OCI-LY1 (cell line): ENCODE results near the gene ETS2.

Source experiments
- H2AFZ ChIP-seq: fragments of 200-600 bp; sonication (generic), shearing (Covaris generic); 2 replicates; pipeline ENCODE4 v1.6.0; 2014; ENCODE audit warnings: antibody characterized with exemption, mild to moderate bottlenecking, low read length
- H3F3A ChIP-seq: fragments of 200-600 bp; sonication (generic), shearing (Covaris generic); 2 replicates; pipeline ENCODE4 v1.6.0; 2014; ENCODE audit warnings: mild to moderate bottlenecking, antibody characterized with exemption, low read length, moderate library complexity; ENCODE audit not compliant: insufficient read depth
- H3K27ac ChIP-seq: fragments of 200-600 bp; sonication (generic); 2 replicates; pipeline ENCODE4 v1.5.1; 2014; ENCODE audit warnings: low read length, mixed run types, mild to moderate bottlenecking, low read depth; ENCODE audit not compliant: poor library complexity, severe bottlenecking
- H3K27me3 ChIP-seq: fragments of 200-600 bp; sonication (generic); 2 replicates; pipeline ENCODE4 v1.6.0; 2014; ENCODE audit warnings: antibody characterized with exemption, mild to moderate bottlenecking, low read length, moderate library complexity; ENCODE audit not compliant: insufficient read depth
- H3K36me3 ChIP-seq: fragments of 200-600 bp; sonication (generic); 2 replicates; pipeline ENCODE4 v1.6.1; 2014; ENCODE audit warnings: mild to moderate bottlenecking, antibody characterized with exemption, low read length, moderate library complexity, mixed read lengths; ENCODE audit not compliant: insufficient read depth
- H3K4me1 ChIP-seq: fragments of 200-600 bp; sonication (generic); 2 replicates; pipeline ENCODE4 v1.5.1; 2014; ENCODE audit warnings: mild to moderate bottlenecking, low read length, moderate library complexity; ENCODE audit not compliant: insufficient read depth, severe bottlenecking
- H3K4me2 ChIP-seq: fragments of 200-600 bp; sonication (generic), shearing (Covaris generic); 2 replicates; pipeline ENCODE4 v1.6.1; 2014; ENCODE audit warnings: low read length
- H3K4me3 ChIP-seq: fragments of 200-600 bp; sonication (generic); 2 replicates; pipeline ENCODE4 v1.5.1; 2014; ENCODE audit warnings: low read length, low read depth, mild to moderate bottlenecking, mixed read lengths; ENCODE audit not compliant: poor library complexity, severe bottlenecking
- H3K79me2 ChIP-seq: fragments of 200-600 bp; shearing (Covaris generic); 2 replicates; pipeline ENCODE4 v1.6.1; 2016; ENCODE audit warnings: mixed run types, low read length, mixed read lengths; ENCODE audit not compliant: insufficient read depth
- H3K9ac ChIP-seq: fragments of 200-600 bp; sonication (generic), shearing (Covaris generic); 2 replicates; pipeline ENCODE4 v1.6.1; 2014; ENCODE audit warnings: mild to moderate bottlenecking, low read length, mixed read lengths
- H3K9me2 ChIP-seq: fragments of 200-600 bp; sonication (generic), shearing (Covaris generic); 2 replicates; pipeline ENCODE4 v1.6.1; 2014; ENCODE audit warnings: low read depth, mild to moderate bottlenecking, low read length, mixed read lengths
- H3K9me3 ChIP-seq: fragments of 200-600 bp; shearing (Covaris generic); 2 replicates; pipeline ENCODE4 v1.6.1; 2014; ENCODE audit warnings: low read length, mixed read lengths
- H4K20me1 ChIP-seq: fragments of 200-600 bp; sonication (generic), shearing (Covaris generic); 2 replicates; pipeline ENCODE4 v1.6.0; 2016; ENCODE audit warnings: mild to moderate bottlenecking, low read length; ENCODE audit not compliant: insufficient read depth
- CTCF ChIP-seq: fragments of 200-600 bp; sonication (generic), shearing (Covaris generic); IDR thresholded peaks from 2 replicates; pipeline ENCODE4 v1.5.1; 2017; ENCODE audit warnings: mild to moderate bottlenecking, antibody characterized with exemption, low read length, moderate library complexity, mixed read lengths
- EZH2 ChIP-seq: fragments of 200-600 bp; sonication (generic), shearing (Covaris generic); IDR thresholded peaks from 2 replicates; pipeline ENCODE4 v1.8.0; 2017; ENCODE audit warnings: borderline replicate concordance, mixed run types, mild to moderate bottlenecking, antibody characterized with exemption, low read length, moderate library complexity, mixed read lengths

The ETS2 gene

GRCh38 chr21:38793926-38794713 is 11.6 kb upstream of the ETS2 start:
- no peak overlapping the region for H3K4me2 ChIP-seq
- no peak overlapping the region for H2AFZ ChIP-seq
- H3K4me1 ChIP-seq: no peaks in the 10 kb centered on the region

GRCh38 chr21:38794978-38795377 is 10.8 kb upstream of the ETS2 start:
- no peaks in the 10 kb centered on the region for H3K4me1 ChIP-seq
- no peak overlapping the region for H3K9ac ChIP-seq
- no peaks in the 10 kb centered on the region for H3K36me3 ChIP-seq
- no peaks in the 10 kb centered on the region for H3K79me2 ChIP-seq
- H3K27ac ChIP-seq: no peak overlapping the region
- no peak overlapping the region for H3K4me3 ChIP-seq
- H3K9me3 ChIP-seq: no peaks in the 10 kb centered on the region; the same call in 1 of the 2 replicates
- no peak overlapping the region for H2AFZ ChIP-seq
- H3K9me2 ChIP-seq: no peaks in the 10 kb centered on the region
- TF ChIP-seq CTCF (no peak), EZH2 (no peak)
- no peaks in the 10 kb centered on the region for H3F3A ChIP-seq
- no peak overlapping the region for H3K4me2 ChIP-seq
- no peaks in the 10 kb centered on the region for H4K20me1 ChIP-seq
- H3K27me3 ChIP-seq: no peaks in the 10 kb centered on the region

More at GRCh38 chr21:38793926-38794713, 11.6 kb upstream of the ETS2 start:
- H3K79me2 ChIP-seq: no peaks in the 10 kb centered on the region
- no peak overlapping the region for H3K4me3 ChIP-seq
- no peaks in the 10 kb centered on the region; the same call in 1 of the 2 replicates for H3K9me3 ChIP-seq
- no peak for TF ChIP-seq EZH2
- TF ChIP-seq CTCF: no peak
- H3K27ac ChIP-seq: no peak overlapping the region
- H3K27me3 ChIP-seq: no peaks in the 10 kb centered on the region
- no peaks in the 10 kb centered on the region for H3F3A ChIP-seq
- H3K9me2 ChIP-seq: no peaks in the 10 kb centered on the region
- H3K36me3 ChIP-seq: no peaks in the 10 kb centered on the region
- no peaks in the 10 kb centered on the region for H4K20me1 ChIP-seq
- no peak overlapping the region for H3K9ac ChIP-seq

- H3K4me2 ChIP-seq: no peak overlapping the region
- H2AFZ ChIP-seq: no peak overlapping the region
- TF ChIP-seq EZH2 (no peak), CTCF (no peak)
- no peak overlapping the region for H3K9ac ChIP-seq
- no peak overlapping the region for H3K4me3 ChIP-seq
- no peaks in the 10 kb centered on the region for H3K9me2 ChIP-seq
- H3K79me2 ChIP-seq: no peaks in the 10 kb centered on the region
- H3K4me1 ChIP-seq: no peaks in the 10 kb centered on the region
- no peak overlapping the region for H3K27ac ChIP-seq
- H4K20me1 ChIP-seq: no peaks in the 10 kb centered on the region
- H3K36me3 ChIP-seq: no peaks in the 10 kb centered on the region; the same call in 1 of the 2 replicates
- H3F3A ChIP-seq: no peaks in the 10 kb centered on the region
- H3K27me3 ChIP-seq: no peaks in the 10 kb centered on the region
- H3K9me3 ChIP-seq: no peaks in the 10 kb centered on the region; the same call in 1 of the 2 replicates
These were observed 10.3 kb upstream of the ETS2 start for GRCh38 chr21:38795475-38795874.
